Neural cell (in vitro differentiated cells): ENCODE results near the gene SCP2. TPM values are rescaled to one million over a fixed set of nuclear protein-coding genes. Genes with fewer than 3 reads are reported as not detected.

ENCODE experiments used
- H2AFZ ChIP-seq: fragments of 200-600, 300-800 bp; sonication (generic), shearing (Covaris generic); 2 replicates; pipeline ENCODE4 v1.6.0; 2014; ENCODE audit warnings: low read depth, mild to moderate bottlenecking, antibody characterized with exemption, low read length, moderate library complexity
- H3F3A ChIP-seq: fragments of 200-600 bp; shearing (Covaris generic); 2 replicates; pipeline ENCODE4 v1.6.1; 2016; ENCODE audit warnings: mild to moderate bottlenecking, moderate library complexity, mixed read lengths, antibody characterized with exemption, low read length; ENCODE audit not compliant: insufficient read depth, poor library complexity, severe bottlenecking
- H3K27ac ChIP-seq: fragments of 200-600, 300-800 bp; sonication (generic), shearing (Covaris generic); 2 replicates; pipeline ENCODE4 v1.5.1; 2014; ENCODE audit warnings: mild to moderate bottlenecking, low read length, moderate library complexity
- H3K27me3 ChIP-seq: fragments of 300-800, 200-600 bp; sonication (generic), shearing (Covaris generic); 2 replicates; pipeline ENCODE4 v1.6.0; 2014; ENCODE audit warnings: mild to moderate bottlenecking, low read depth, low read length, moderate library complexity; ENCODE audit not compliant: insufficient read depth
- H3K36me3 ChIP-seq: fragments of 300-800, 200-600 bp; sonication (generic), shearing (Covaris generic); 2 replicates; pipeline ENCODE4 v1.5.1; 2014; ENCODE audit warnings: mild to moderate bottlenecking, antibody characterized with exemption, low read length, moderate library complexity; ENCODE audit not compliant: insufficient read depth
- H3K4me2 ChIP-seq: fragments of 300-800, 200-600 bp; sonication (generic), shearing (Covaris generic); 2 replicates; pipeline ENCODE4 v1.6.0; 2014; ENCODE audit warnings: mild to moderate bottlenecking, low read length
- H3K4me3 ChIP-seq: fragments of 300-800, 200-600 bp; sonication (generic), shearing (Covaris generic); 2 replicates; pipeline ENCODE4 v1.5.1; 2014; ENCODE audit warnings: mild to moderate bottlenecking, low read length, moderate library complexity
- H3K79me2 ChIP-seq: fragments of 200-600 bp; shearing (Covaris generic); replicated peaks from 2 replicates; pipeline ENCODE4 v1.6.0; 2014; ENCODE audit warnings: mild to moderate bottlenecking, low read length, moderate library complexity; ENCODE audit not compliant: insufficient read depth
- H3K9ac ChIP-seq: fragments of 300-800, 200-600 bp; sonication (generic), shearing (Covaris generic); 2 replicates; pipeline ENCODE4 v1.6.1; 2016; ENCODE audit warnings: mild to moderate bottlenecking, low read length, mixed read lengths
- H3K9me2 ChIP-seq: fragments of 200-600 bp; shearing (Covaris generic); 2 replicates; pipeline ENCODE4 v1.6.1; 2016; ENCODE audit warnings: mild to moderate bottlenecking, low read length, mixed read lengths; ENCODE audit not compliant: insufficient read depth
- H3K9me3 ChIP-seq: fragments of 200-600, 300-800 bp; sonication (generic), shearing (Covaris generic); 2 replicates; pipeline ENCODE4 v1.6.1; 2016; ENCODE audit warnings: mild to moderate bottlenecking, mixed run types, low read length, moderate library complexity, mixed read lengths
- H4K20me1 ChIP-seq: fragments of 200-600 bp; shearing (Covaris generic); 2 replicates; pipeline ENCODE4 v1.6.1; 2016; ENCODE audit warnings: mild to moderate bottlenecking, mixed run types; ENCODE audit not compliant: insufficient read depth
- EP300 ChIP-seq: fragments of 450-650 bp; conservative IDR thresholded peaks from 2 replicates; pipeline ENCODE4 v1.6.1; 2014; ENCODE audit warnings: antibody characterized with exemption, mild to moderate bottlenecking, moderate library complexity; ENCODE audit not compliant: poor library complexity, severe bottlenecking
- EZH2 ChIP-seq: fragments of 200-600, 300-800 bp; shearing (Covaris generic), sonication (generic); IDR thresholded peaks from 2 replicates; pipeline ENCODE4 v1.6.1; 2014; ENCODE audit warnings: antibody characterized with exemption, low read length, borderline replicate concordance, mild to moderate bottlenecking; ENCODE audit not compliant: insufficient read depth, poor library complexity, severe bottlenecking
- MXI1 ChIP-seq: fragments of 450-650 bp; conservative IDR thresholded peaks from 2 replicates; pipeline ENCODE4 v1.6.1; 2014; ENCODE audit warnings: antibody characterized with exemption, mild to moderate bottlenecking; ENCODE audit not compliant: poor library complexity, severe bottlenecking
- POLR2AphosphoS5 ChIP-seq: IDR thresholded peaks from 2 replicates; pipeline ENCODE4 v1.6.1; 2012
- RAD21 ChIP-seq: fragments of 450-650 bp; conservative IDR thresholded peaks from 2 replicates; pipeline ENCODE4 v1.6.1; 2014; ENCODE audit warnings: antibody characterized with exemption, mild to moderate bottlenecking, moderate library complexity
- SMC3 ChIP-seq: fragments of 450-650 bp; conservative IDR thresholded peaks from 2 replicates; pipeline ENCODE4 v1.6.1; 2014; ENCODE audit warnings: antibody characterized with exemption, mild to moderate bottlenecking, moderate library complexity; ENCODE audit not compliant: poor library complexity
- TAF1 ChIP-seq: IDR thresholded peaks from 2 replicates; pipeline ENCODE4 v1.6.1; 2012; ENCODE audit warnings: low read depth
- polyA plus RNA-seq: library from polyadenylated mRNA; depleted of rRNA; stranded (reverse); fragments of >200 nt; gene quantifications from 2 replicates; pipeline ENCODE4 v1.2.3, GENCODE V29; 2014
- TF ChIP-seq, protein P1 (sequence below): fragments of 450-650 bp; IDR thresholded peaks from 2 replicates; pipeline ENCODE4 v1.5.1; 2014; ENCODE audit warnings: antibody characterized with exemption, mild to moderate bottlenecking, moderate library complexity; ENCODE audit not compliant: poor library complexity, severe bottlenecking
- TF ChIP-seq, protein P2 (sequence below): IDR thresholded peaks from 2 replicates; pipeline ENCODE4 v1.6.1; 2012; ENCODE audit warnings: borderline replicate concordance

The SCP2 gene
- polyA plus RNA-seq, 1 donor from 2014 or later, result 182 TPM

DNA sequence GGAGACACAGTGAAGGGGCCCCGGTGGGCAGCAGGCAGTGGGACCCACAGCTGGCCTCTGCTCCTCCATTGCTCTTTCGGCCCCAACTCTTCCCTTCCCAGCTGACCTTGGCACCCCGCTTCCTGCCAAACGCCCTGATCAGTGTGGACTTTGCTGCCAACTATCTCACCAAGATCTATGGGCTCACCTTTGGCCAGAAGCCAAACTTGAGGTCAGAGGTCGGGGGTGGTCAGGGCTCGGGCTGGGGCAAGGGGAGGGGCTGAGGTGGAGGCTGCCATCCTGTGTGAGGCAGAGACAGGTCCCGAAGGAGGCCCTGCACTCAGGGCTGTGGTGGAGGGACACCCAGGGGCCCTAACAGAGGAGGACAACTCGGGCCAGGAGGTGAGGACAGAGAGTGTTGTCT is 148.7 kb downstream of the SCP2 start:
- Histone ChIP-seq H2AFZ (no peak overlapping the region), H3K9ac (no peak overlapping the region), H3K9me3 (no peaks in the 10 kb centered on the region), H3K4me2 (no peak overlapping the region), H3K27ac (no peak overlapping the region), H3K4me3 (no peak overlapping the region), H3K9me2 (no peaks in the 10 kb centered on the region), H4K20me1 (no peaks in the 10 kb centered on the region), H3F3A (no peaks in the 10 kb centered on the region), H3K36me3 (no peaks in the 10 kb centered on the region), H3K27me3 (no peaks in the 10 kb centered on the region), H3K79me2 (no peaks in the 10 kb centered on the region)
- TF ChIP-seq, protein P1, sequence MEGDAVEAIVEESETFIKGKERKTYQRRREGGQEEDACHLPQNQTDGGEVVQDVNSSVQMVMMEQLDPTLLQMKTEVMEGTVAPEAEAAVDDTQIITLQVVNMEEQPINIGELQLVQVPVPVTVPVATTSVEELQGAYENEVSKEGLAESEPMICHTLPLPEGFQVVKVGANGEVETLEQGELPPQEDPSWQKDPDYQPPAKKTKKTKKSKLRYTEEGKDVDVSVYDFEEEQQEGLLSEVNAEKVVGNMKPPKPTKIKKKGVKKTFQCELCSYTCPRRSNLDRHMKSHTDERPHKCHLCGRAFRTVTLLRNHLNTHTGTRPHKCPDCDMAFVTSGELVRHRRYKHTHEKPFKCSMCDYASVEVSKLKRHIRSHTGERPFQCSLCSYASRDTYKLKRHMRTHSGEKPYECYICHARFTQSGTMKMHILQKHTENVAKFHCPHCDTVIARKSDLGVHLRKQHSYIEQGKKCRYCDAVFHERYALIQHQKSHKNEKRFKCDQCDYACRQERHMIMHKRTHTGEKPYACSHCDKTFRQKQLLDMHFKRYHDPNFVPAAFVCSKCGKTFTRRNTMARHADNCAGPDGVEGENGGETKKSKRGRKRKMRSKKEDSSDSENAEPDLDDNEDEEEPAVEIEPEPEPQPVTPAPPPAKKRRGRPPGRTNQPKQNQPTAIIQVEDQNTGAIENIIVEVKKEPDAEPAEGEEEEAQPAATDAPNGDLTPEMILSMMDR, result no peak

DNA sequence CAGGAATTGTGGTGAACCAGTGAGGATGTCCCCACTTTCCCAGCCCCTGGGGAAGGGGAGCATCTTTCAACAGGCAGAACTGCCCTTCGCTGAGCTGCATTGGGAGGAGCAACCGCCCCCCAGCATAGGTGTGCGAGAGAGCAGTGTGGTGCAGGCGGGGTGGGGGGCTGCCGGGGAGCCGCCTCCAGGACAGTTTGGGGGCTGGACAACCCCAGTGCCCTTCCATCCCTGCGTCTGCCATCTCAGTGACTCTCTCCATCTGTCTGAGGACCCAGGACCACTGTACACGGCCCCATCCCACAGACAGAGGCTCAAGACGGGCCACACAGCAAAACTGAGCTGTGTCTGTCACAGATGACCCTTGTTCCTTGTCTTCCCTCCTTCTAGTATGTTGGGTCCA is 149.1 kb downstream of the SCP2 start:
- H3K4me2 ChIP-seq, result no peak overlapping the region
- no peaks in the 10 kb centered on the region for H3F3A ChIP-seq
- H3K4me3 ChIP-seq, result no peak overlapping the region
- no peaks in the 10 kb centered on the region for H3K27me3 ChIP-seq
- no peak overlapping the region for H2AFZ ChIP-seq
- no peak for TF ChIP-seq TAF1
- no peak for TF ChIP-seq EZH2
- TF ChIP-seq, protein P2, sequence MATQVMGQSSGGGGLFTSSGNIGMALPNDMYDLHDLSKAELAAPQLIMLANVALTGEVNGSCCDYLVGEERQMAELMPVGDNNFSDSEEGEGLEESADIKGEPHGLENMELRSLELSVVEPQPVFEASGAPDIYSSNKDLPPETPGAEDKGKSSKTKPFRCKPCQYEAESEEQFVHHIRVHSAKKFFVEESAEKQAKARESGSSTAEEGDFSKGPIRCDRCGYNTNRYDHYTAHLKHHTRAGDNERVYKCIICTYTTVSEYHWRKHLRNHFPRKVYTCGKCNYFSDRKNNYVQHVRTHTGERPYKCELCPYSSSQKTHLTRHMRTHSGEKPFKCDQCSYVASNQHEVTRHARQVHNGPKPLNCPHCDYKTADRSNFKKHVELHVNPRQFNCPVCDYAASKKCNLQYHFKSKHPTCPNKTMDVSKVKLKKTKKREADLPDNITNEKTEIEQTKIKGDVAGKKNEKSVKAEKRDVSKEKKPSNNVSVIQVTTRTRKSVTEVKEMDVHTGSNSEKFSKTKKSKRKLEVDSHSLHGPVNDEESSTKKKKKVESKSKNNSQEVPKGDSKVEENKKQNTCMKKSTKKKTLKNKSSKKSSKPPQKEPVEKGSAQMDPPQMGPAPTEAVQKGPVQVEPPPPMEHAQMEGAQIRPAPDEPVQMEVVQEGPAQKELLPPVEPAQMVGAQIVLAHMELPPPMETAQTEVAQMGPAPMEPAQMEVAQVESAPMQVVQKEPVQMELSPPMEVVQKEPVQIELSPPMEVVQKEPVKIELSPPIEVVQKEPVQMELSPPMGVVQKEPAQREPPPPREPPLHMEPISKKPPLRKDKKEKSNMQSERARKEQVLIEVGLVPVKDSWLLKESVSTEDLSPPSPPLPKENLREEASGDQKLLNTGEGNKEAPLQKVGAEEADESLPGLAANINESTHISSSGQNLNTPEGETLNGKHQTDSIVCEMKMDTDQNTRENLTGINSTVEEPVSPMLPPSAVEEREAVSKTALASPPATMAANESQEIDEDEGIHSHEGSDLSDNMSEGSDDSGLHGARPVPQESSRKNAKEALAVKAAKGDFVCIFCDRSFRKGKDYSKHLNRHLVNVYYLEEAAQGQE, result no peak
- TF ChIP-seq POLR2AphosphoS5, result no peak
- no peak for TF ChIP-seq SMC3
- TF ChIP-seq RAD21, result no peak
- no peak for TF ChIP-seq MXI1
- TF ChIP-seq EP300, result no peak
- TF ChIP-seq, protein P1, result no peak
- H4K20me1 ChIP-seq, result no peaks in the 10 kb centered on the region
- H3K9me3 ChIP-seq, result no peaks in the 10 kb centered on the region
- H3K9ac ChIP-seq, result no peak overlapping the region
- no peaks in the 10 kb centered on the region for H3K9me2 ChIP-seq
- H3K36me3 ChIP-seq, result no peaks in the 10 kb centered on the region
- H3K27ac ChIP-seq, result no peak overlapping the region
- H3K79me2 ChIP-seq, result no peaks in the 10 kb centered on the region
